ENCODE data around the gene TH. TPM values are rescaled to one million over a fixed set of nuclear protein-coding genes. Genes with fewer than 3 reads are reported as not detected.

TH gene
- polyA plus RNA-seq, 1 donor from 2014 or later, result 3.6 TPM

GRCh38 chr11:2193099-2193887 lies 21.7 kb upstream of the TH start:
- Histone ChIP-seq H3K9me3 (ENCODE audit: low read length) (no peaks in the 10 kb centered on the region), H3K4me3 (ENCODE audit: low read length) (no peak overlapping the region), H3F3A (ENCODE audit: insufficient read depth, low read length, poor library complexity, severe bottlenecking) (no peaks in the 10 kb centered on the region), H3K9me2 (ENCODE audit: insufficient read depth, low read length) (no peaks in the 10 kb centered on the region), H3K36me3 (ENCODE audit: insufficient read depth, low read length) (no peaks in the 10 kb centered on the region), H3K27ac (ENCODE audit: low read length) (no peak overlapping the region), H4K20me1 (ENCODE audit: insufficient read depth) (no peaks in the 10 kb centered on the region), H2AFZ (ENCODE audit: low read depth, low read length) (no peak overlapping the region), H3K27me3 (ENCODE audit: insufficient read depth, low read depth, low read length) (no peaks in the 10 kb centered on the region), H3K4me2 (ENCODE audit: low read length) (no peak overlapping the region), H3K9ac (ENCODE audit: low read length) (no peak overlapping the region), H3K79me2 (replicated peaks; ENCODE audit: insufficient read depth, low read length) (no peaks in the 10 kb centered on the region)
- TF ChIP-seq EZH2 (IDR thresholded peaks at IDR 0.05; ENCODE audit: borderline replicate concordance, insufficient read depth, low read length, poor library complexity, severe bottlenecking), result no peak
- no peak for TF ChIP-seq REST (IDR thresholded peaks at IDR 0.05; ENCODE audit: borderline replicate concordance)
- TF ChIP-seq TAF1 (IDR thresholded peaks at IDR 0.05; ENCODE audit: low read depth), result no peak
- no peak for TF ChIP-seq SMC3 (conservative IDR thresholded peaks at IDR 0.05; ENCODE audit: poor library complexity)
- TF ChIP-seq RAD21 (conservative IDR thresholded peaks at IDR 0.05), result no peak
- TF ChIP-seq MXI1 (conservative IDR thresholded peaks at IDR 0.05; ENCODE audit: poor library complexity, severe bottlenecking), result no peak
- TF ChIP-seq EP300 (conservative IDR thresholded peaks at IDR 0.05; ENCODE audit: poor library complexity, severe bottlenecking), result no peak
- no peak for TF ChIP-seq POLR2AphosphoS5 (IDR thresholded peaks at IDR 0.05)
- no peak for TF ChIP-seq CTCF (IDR thresholded peaks at IDR 0.05; ENCODE audit: poor library complexity, severe bottlenecking)

- H3K27ac ChIP-seq (ENCODE audit: low read length), result no peak overlapping the region
- H3K36me3 ChIP-seq (ENCODE audit: insufficient read depth, low read length), result no peaks in the 10 kb centered on the region
- no peak overlapping the region for H3K4me3 ChIP-seq (ENCODE audit: low read length)
- no peaks in the 10 kb centered on the region for H4K20me1 ChIP-seq (ENCODE audit: insufficient read depth)
- no peak overlapping the region for H2AFZ ChIP-seq (ENCODE audit: low read depth, low read length)
- no peak overlapping the region for H3K9ac ChIP-seq (ENCODE audit: low read length)
- H3K79me2 ChIP-seq (replicated peaks; ENCODE audit: insufficient read depth, low read length), result no peaks in the 10 kb centered on the region
- H3F3A ChIP-seq (ENCODE audit: insufficient read depth, low read length, poor library complexity, severe bottlenecking), result no peaks in the 10 kb centered on the region
- no peak overlapping the region for H3K4me2 ChIP-seq (ENCODE audit: low read length)
- H3K9me3 ChIP-seq (ENCODE audit: low read length), result no peaks in the 10 kb centered on the region
- H3K9me2 ChIP-seq (ENCODE audit: insufficient read depth, low read length), result no peaks in the 10 kb centered on the region
- TF ChIP-seq EZH2 (IDR thresholded peaks at IDR 0.05; ENCODE audit: borderline replicate concordance, insufficient read depth, low read length, poor library complexity, severe bottlenecking) (no peak), RAD21 (conservative IDR thresholded peaks at IDR 0.05) (no peak), SMC3 (conservative IDR thresholded peaks at IDR 0.05; ENCODE audit: poor library complexity) (no peak), REST (IDR thresholded peaks at IDR 0.05; ENCODE audit: borderline replicate concordance) (no peak), TAF1 (IDR thresholded peaks at IDR 0.05; ENCODE audit: low read depth) (no peak), CTCF (IDR thresholded peaks at IDR 0.05; ENCODE audit: poor library complexity, severe bottlenecking) (no peak), MXI1 (conservative IDR thresholded peaks at IDR 0.05; ENCODE audit: poor library complexity, severe bottlenecking) (no peak), EP300 (conservative IDR thresholded peaks at IDR 0.05; ENCODE audit: poor library complexity, severe bottlenecking) (no peak), POLR2AphosphoS5 (IDR thresholded peaks at IDR 0.05) (no peak)
- no peaks in the 10 kb centered on the region for H3K27me3 ChIP-seq (ENCODE audit: insufficient read depth, low read depth, low read length)
Measured at GRCh38 chr11:2192435-2192834, 20.8 kb upstream of the TH start.
